ENCODE data around the gene SLC2A13. TPM values are rescaled to one million over a fixed set of nuclear protein-coding genes. Genes with fewer than 3 reads are reported as not detected.
"Not testable (repeated sequence)": the region's sequence is repeated elsewhere in the genome, so short reads cannot be mapped to it uniquely, and the experiment has no call there.

The SLC2A13 gene
- total and polyA plus RNA-seq, 2 donors (not counting 1 experiment from before 2014, with no cell fraction given): 5.4 to 10.2 TPM

GRCh38 chr12:40033242-40033630 is 72.6 kb downstream of the SLC2A13 start:
- Histone ChIP-seq H3K27ac (ENCODE audit: insufficient read depth, low read length) (no peak overlapping the region), H3K4me3 (replicated peaks in 1 of 4; ENCODE audit: control extremely low read depth in 1 of 4, insufficient read depth in 1 of 4, low read depth in 3 of 4, low read length in 4 of 4) (no peak overlapping the region), H4K20me1 (ENCODE audit: control insufficient read depth, extremely low read depth, insufficient read depth, low read length) (no peaks in the 10 kb centered on the region), H3K4me1 (ENCODE audit: control insufficient read depth, extremely low read depth, insufficient read depth, low read length) (no peaks in the 10 kb centered on the region), H3K9me3 (ENCODE audit: control insufficient read depth, insufficient read depth, low read depth, low read length) (no peaks in the 10 kb centered on the region), H3K4me2 (ENCODE audit: extremely low read depth, insufficient read depth, low read length) (no peak overlapping the region), H3K79me2 (ENCODE audit: control insufficient read depth, insufficient read depth, low read length) (no peaks in the 10 kb centered on the region), H3K27me3 (ENCODE audit: control insufficient read depth, insufficient read depth, low read length) (no peaks in the 10 kb centered on the region), H2AFZ (ENCODE audit: low read length) (no peak overlapping the region), H3K36me3 (ENCODE audit: control insufficient read depth, insufficient read depth, low read length) (no peaks in the 10 kb centered on the region), H3K9ac (ENCODE audit: insufficient read depth, low read length) (no peak overlapping the region)
- DNase-seq (ENCODE audit: low read depth in 2 of 2): no peak
- no peak for TF ChIP-seq EZH2 (IDR thresholded peaks at IDR 0.05; ENCODE audit: low read length, missing control alignments)
- no peak for TF ChIP-seq CTCF (conservative IDR thresholded peaks at IDR 0.05 in 1 of 2, IDR thresholded peaks at IDR 0.05 in 1 of 2; ENCODE audit: low read depth in 1 of 2, low read length in 2 of 2)

DNA sequence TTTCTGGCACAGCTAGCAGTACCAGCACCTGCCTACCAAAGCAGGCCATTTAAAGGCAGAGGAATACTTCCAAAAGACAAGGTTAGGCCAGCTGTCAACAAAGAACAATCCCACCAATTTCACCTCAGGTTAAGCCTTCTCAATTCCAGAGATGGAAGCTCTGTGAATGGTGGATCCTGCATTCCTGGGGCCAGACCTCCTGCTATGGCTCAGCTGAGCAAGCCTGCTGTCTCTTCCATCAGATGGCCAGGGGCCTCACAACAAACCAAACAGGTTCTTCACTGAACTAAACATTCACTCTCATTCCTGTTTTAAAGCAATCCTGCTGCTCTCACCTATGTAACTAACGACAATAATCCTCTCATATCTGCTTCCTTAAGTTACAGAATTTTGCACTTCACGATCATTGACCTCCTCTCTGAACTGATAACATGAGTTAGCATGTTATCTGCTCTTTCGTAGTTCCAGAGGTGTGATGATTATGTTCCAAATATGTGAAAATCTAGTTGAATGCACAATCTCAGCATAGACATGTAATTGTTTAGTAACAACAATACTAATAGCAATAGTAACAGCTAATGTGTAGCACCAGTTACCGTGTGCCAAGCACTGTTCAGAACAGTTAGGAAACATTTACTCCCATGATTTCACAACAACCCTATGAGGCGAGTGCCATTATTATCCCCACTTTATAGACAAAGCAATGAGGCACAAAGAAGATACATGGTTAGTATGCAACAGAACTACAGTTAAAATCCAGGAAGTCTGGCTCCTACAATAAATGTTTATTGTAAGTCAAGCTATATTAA is 73.2 kb downstream of the SLC2A13 start:
- Histone ChIP-seq H3K4me3 (replicated peaks in 1 of 4; ENCODE audit: control extremely low read depth in 1 of 4, insufficient read depth in 1 of 4, low read depth in 3 of 4, low read length in 4 of 4) (no peak overlapping the region), H3K9me3 (ENCODE audit: control insufficient read depth, insufficient read depth, low read depth, low read length) (no peaks in the 10 kb centered on the region), H3K4me1 (ENCODE audit: control insufficient read depth, extremely low read depth, insufficient read depth, low read length) (no peaks in the 10 kb centered on the region), H2AFZ (ENCODE audit: low read length) (no peak overlapping the region), H3K79me2 (ENCODE audit: control insufficient read depth, insufficient read depth, low read length) (no peaks in the 10 kb centered on the region), H3K4me2 (ENCODE audit: extremely low read depth, insufficient read depth, low read length) (no peak overlapping the region), H3K27me3 (ENCODE audit: control insufficient read depth, insufficient read depth, low read length) (no peaks in the 10 kb centered on the region), H3K36me3 (ENCODE audit: control insufficient read depth, insufficient read depth, low read length) (no peaks in the 10 kb centered on the region), H3K9ac (ENCODE audit: insufficient read depth, low read length) (no peak overlapping the region), H3K27ac (ENCODE audit: insufficient read depth, low read length) (no peak overlapping the region), H4K20me1 (ENCODE audit: control insufficient read depth, extremely low read depth, insufficient read depth, low read length) (no peaks in the 10 kb centered on the region)
- DNase-seq (ENCODE audit: low read depth in 2 of 2): no peak
- TF ChIP-seq EZH2 (IDR thresholded peaks at IDR 0.05; ENCODE audit: low read length, missing control alignments) (no peak), CTCF (conservative IDR thresholded peaks at IDR 0.05 in 1 of 2, IDR thresholded peaks at IDR 0.05 in 1 of 2; ENCODE audit: low read depth in 1 of 2, low read length in 2 of 2) (no peak)

DNA sequence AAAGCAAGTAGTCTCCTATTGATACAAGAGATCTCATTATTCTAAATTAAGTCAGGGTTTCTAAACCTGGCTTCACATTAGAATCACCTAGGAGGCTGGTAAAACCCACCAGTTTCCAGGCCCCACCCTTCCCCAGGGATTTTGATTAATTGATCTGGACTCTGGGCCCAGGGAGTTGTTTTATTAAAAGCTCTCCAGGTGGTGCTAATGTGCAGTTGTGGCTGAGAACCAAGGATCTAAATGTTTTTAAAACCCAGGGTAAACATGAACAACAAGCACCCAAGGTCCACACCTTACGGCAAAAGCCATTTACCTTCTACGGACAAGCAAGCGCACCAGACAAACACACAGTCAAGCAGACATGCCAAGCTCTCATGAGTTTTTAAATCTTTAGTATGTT is 73.9 kb downstream of the SLC2A13 start:
- no peak for DNase-seq (ENCODE audit: low read depth in 2 of 2)
- no peaks in the 10 kb centered on the region for H3K36me3 ChIP-seq (ENCODE audit: control insufficient read depth, insufficient read depth, low read length)
- no peak overlapping the region for H2AFZ ChIP-seq (ENCODE audit: low read length)
- H3K79me2 ChIP-seq (ENCODE audit: control insufficient read depth, insufficient read depth, low read length): no peaks in the 10 kb centered on the region
- H3K9ac ChIP-seq (ENCODE audit: insufficient read depth, low read length): no peak overlapping the region
- H3K9me3 ChIP-seq (ENCODE audit: control insufficient read depth, insufficient read depth, low read depth, low read length): no peaks in the 10 kb centered on the region
- H3K4me1 ChIP-seq (ENCODE audit: control insufficient read depth, extremely low read depth, insufficient read depth, low read length): no peaks in the 10 kb centered on the region
- H3K27me3 ChIP-seq (ENCODE audit: control insufficient read depth, insufficient read depth, low read length): no peaks in the 10 kb centered on the region
- TF ChIP-seq CTCF (conservative IDR thresholded peaks at IDR 0.05 in 1 of 2, IDR thresholded peaks at IDR 0.05 in 1 of 2; ENCODE audit: low read depth in 1 of 2, low read length in 2 of 2) (no peak), EZH2 (IDR thresholded peaks at IDR 0.05; ENCODE audit: low read length, missing control alignments) (no peak)
- H3K27ac ChIP-seq (ENCODE audit: insufficient read depth, low read length): no peak overlapping the region
- no peak overlapping the region for H3K4me3 ChIP-seq (replicated peaks in 1 of 4; ENCODE audit: control extremely low read depth in 1 of 4, insufficient read depth in 1 of 4, low read depth in 3 of 4, low read length in 4 of 4)
- no peaks in the 10 kb centered on the region for H4K20me1 ChIP-seq (ENCODE audit: control insufficient read depth, extremely low read depth, insufficient read depth, low read length)
- no peak overlapping the region for H3K4me2 ChIP-seq (ENCODE audit: extremely low read depth, insufficient read depth, low read length)

GRCh38 chr12:40030970-40031369 is 74.9 kb downstream of the SLC2A13 start:
- H3K9me3 ChIP-seq (ENCODE audit: control insufficient read depth, insufficient read depth, low read depth, low read length); H2AFZ ChIP-seq (ENCODE audit: low read length); H3K27me3 ChIP-seq (ENCODE audit: control insufficient read depth, insufficient read depth, low read length); H3K79me2 ChIP-seq (ENCODE audit: control insufficient read depth, insufficient read depth, low read length); DNase-seq (ENCODE audit: low read depth in 2 of 2); H3K36me3 ChIP-seq (ENCODE audit: control insufficient read depth, insufficient read depth, low read length); H3K4me1 ChIP-seq (ENCODE audit: control insufficient read depth, extremely low read depth, insufficient read depth, low read length); H3K4me3 ChIP-seq (replicated peaks in 1 of 4; ENCODE audit: control extremely low read depth in 1 of 4, insufficient read depth in 1 of 4, low read depth in 3 of 4, low read length in 4 of 4); H3K9ac ChIP-seq (ENCODE audit: insufficient read depth, low read length); H3K4me2 ChIP-seq (ENCODE audit: extremely low read depth, insufficient read depth, low read length); H4K20me1 ChIP-seq (ENCODE audit: control insufficient read depth, extremely low read depth, insufficient read depth, low read length); H3K27ac ChIP-seq (ENCODE audit: insufficient read depth, low read length): not testable (repeated sequence)
